WTC11 (cell line): ENCODE measurements around the gene AGBL4. TPM values are rescaled to one million over a fixed set of nuclear protein-coding genes. Genes with fewer than 3 reads are reported as not detected.
A peak's percentile ranks its signal among the peaks of the same experiment; 100 is the strongest.

ENCODE experiments used
- ATAC-seq: fragments of 200-7000 bp; cut with Tn5 transposase; 2 replicates; pipeline ENCODE4 v1.10.0; 2021; ENCODE audit warnings: mild to moderate bottlenecking, moderate library complexity
- CTCF ChIA-PET: fragments of 300-600 bp; sonication (Branson Sonifier 250); formaldehyde crosslinking; loops from one replicate; lab custom pipeline; 2021; ENCODE audit warnings: antibody characterized with exemption; lab: Charles Lee
- POLR2A ChIA-PET: fragments of 350-600 bp; sonication (Branson Sonifier 250); formaldehyde crosslinking; loops from one replicate; lab custom pipeline; 2021; ENCODE audit warnings: antibody characterized with exemption; lab: Charles Lee
- DNase-seq: peaks from one replicate; pipeline ENCODE4 v3.0.0; 2021; ENCODE audit warnings: low spot score
- H3K27ac Mint-ChIP-seq: 2 replicates; pipeline ENCODE4 v1.8.0; 2021; ENCODE audit warnings: mixed read lengths
- H3K27me3 Mint-ChIP-seq: 2 replicates; pipeline ENCODE4 v1.8.0; 2021; ENCODE audit warnings: low read depth, mild to moderate bottlenecking, moderate library complexity, mixed read lengths
- H3K36me3 Mint-ChIP-seq: 2 replicates; pipeline ENCODE4 v1.8.0; 2021; ENCODE audit warnings: mixed read lengths
- H3K4me1 Mint-ChIP-seq: 2 replicates; pipeline ENCODE4 v1.8.0; 2022; ENCODE audit warnings: mixed read lengths
- H3K4me3 Mint-ChIP-seq: 2 replicates; pipeline ENCODE4 v1.8.0; 2021; ENCODE audit warnings: mild to moderate bottlenecking, moderate library complexity, mixed read lengths
- H3K9me3 Mint-ChIP-seq: 2 replicates; pipeline ENCODE4 v1.8.0; 2021; ENCODE audit warnings: mixed read lengths
- ATF6 ChIP-seq: sonication (generic); formaldehyde crosslinking; IDR thresholded peaks from 2 replicates; pipeline ENCODE4 v1.8.1; 2023; ENCODE audit warnings: mild to moderate bottlenecking, missing genetic modification reagents
- CREM ChIP-seq: sonication (generic); formaldehyde crosslinking; IDR thresholded peaks from 2 replicates; pipeline ENCODE4 v1.8.1; 2022; ENCODE audit warnings: mild to moderate bottlenecking, missing genetic modification reagents, moderate library complexity
- FOXJ3 ChIP-seq: sonication (generic); formaldehyde crosslinking; IDR thresholded peaks from 2 replicates; pipeline ENCODE4 v1.9.0; 2021; ENCODE audit warnings: missing genetic modification reagents, mild to moderate bottlenecking, borderline replicate concordance
- FOXP4 ChIP-seq: sonication (generic); formaldehyde crosslinking; IDR thresholded peaks from 2 replicates; pipeline ENCODE4 v1.8.0; 2022; ENCODE audit warnings: mild to moderate bottlenecking, missing genetic modification reagents
- HMGA2 ChIP-seq: fragments of 250-450 bp; sonication (Bioruptor Pico); IDR thresholded peaks from 2 replicates; pipeline ENCODE4 v1.4.0; 2021; ENCODE audit warnings: mild to moderate bottlenecking, moderate library complexity
- IRF2 ChIP-seq: sonication (generic); formaldehyde crosslinking; IDR thresholded peaks from 2 replicates; pipeline ENCODE4 v1.8.0; 2022; ENCODE audit warnings: low read depth, missing genetic modification reagents, borderline replicate concordance
- JAZF1 ChIP-seq: fragments of 250-450 bp; sonication (Bioruptor Pico); IDR thresholded peaks from 2 replicates; pipeline ENCODE4 v1.9.0; 2021; ENCODE audit warnings: moderate library complexity, mild to moderate bottlenecking, inconsistent platforms
- NFE2L1 ChIP-seq: sonication (generic); formaldehyde crosslinking; IDR thresholded peaks from 2 replicates; pipeline ENCODE4 v1.8.1; 2023; ENCODE audit warnings: missing genetic modification reagents
- NR1H2 ChIP-seq: sonication (generic); formaldehyde crosslinking; IDR thresholded peaks from 2 replicates; pipeline ENCODE4 v1.9.0; 2021; ENCODE audit warnings: mild to moderate bottlenecking, moderate library complexity, missing genetic modification reagents
- NR3C1 ChIP-seq: sonication (generic); formaldehyde crosslinking; conservative IDR thresholded peaks from 2 replicates; pipeline ENCODE4 v1.8.1; 2023; ENCODE audit warnings: low read depth, mild to moderate bottlenecking, missing genetic modification reagents
- OVOL2 ChIP-seq: fragments of 250-450 bp; sonication (Bioruptor Pico); IDR thresholded peaks from 2 replicates; pipeline ENCODE4 v1.9.0; 2021; ENCODE audit warnings: mild to moderate bottlenecking, borderline replicate concordance
- RELA ChIP-seq: sonication (generic); formaldehyde crosslinking; IDR thresholded peaks from 2 replicates; pipeline ENCODE4 v1.8.1; 2022; ENCODE audit warnings: missing genetic modification reagents, mild to moderate bottlenecking, borderline replicate concordance
- TP53 ChIP-seq: sonication (generic); formaldehyde crosslinking; IDR thresholded peaks from 2 replicates; pipeline ENCODE4 v1.8.1; 2023; ENCODE audit warnings: mild to moderate bottlenecking, missing genetic modification reagents
- USF2 ChIP-seq: sonication (generic); formaldehyde crosslinking; IDR thresholded peaks from 2 replicates; pipeline ENCODE4 v1.8.1; 2023; ENCODE audit warnings: mild to moderate bottlenecking, missing genetic modification reagents, moderate library complexity
- ZBTB21 ChIP-seq: sonication (generic); formaldehyde crosslinking; IDR thresholded peaks from 2 replicates; pipeline ENCODE4 v1.8.1; 2023; ENCODE audit warnings: mild to moderate bottlenecking, missing genetic modification reagents, borderline replicate concordance
- ZNF232 ChIP-seq: sonication (generic); formaldehyde crosslinking; IDR thresholded peaks from 2 replicates; pipeline ENCODE4 v1.8.0; 2022; ENCODE audit warnings: mild to moderate bottlenecking, missing genetic modification reagents
- ZNF416 ChIP-seq: fragments of 250-450 bp; sonication (Bioruptor Pico); IDR thresholded peaks from 2 replicates; pipeline ENCODE4 v1.9.0; 2021; ENCODE audit warnings: mild to moderate bottlenecking, inconsistent platforms
- ZNF423 ChIP-seq: fragments of 250-450 bp; sonication (Bioruptor Pico); IDR thresholded peaks from 2 replicates; pipeline ENCODE4 v2.1.2; 2022; ENCODE audit warnings: mild to moderate bottlenecking, moderate library complexity
- ZNF532 ChIP-seq: fragments of 250-450 bp; sonication (Bioruptor Pico); IDR thresholded peaks from 2 replicates; pipeline ENCODE4 v1.9.0; 2021; ENCODE audit warnings: mild to moderate bottlenecking, borderline replicate concordance
- total RNA-seq: library from RNA; stranded (reverse); gene quantifications from 3 replicates; pipeline ENCODE4 v1.2.3, GENCODE V29; 2021
- TF ChIP-seq, protein P1 (sequence below): sonication (generic); formaldehyde crosslinking; IDR thresholded peaks from 2 replicates; pipeline ENCODE4 v1.8.0; 2023; ENCODE audit warnings: missing genetic modification reagents
- TF ChIP-seq, protein P2 (sequence below): sonication (generic); formaldehyde crosslinking; IDR thresholded peaks from 2 replicates; pipeline ENCODE4 v1.8.1; 2023; ENCODE audit warnings: mild to moderate bottlenecking, missing genetic modification reagents, moderate library complexity

The AGBL4 gene
- total RNA-seq, 1 experiment from 2014 or later: 0.87 TPM

GRCh38 chr1:48784301-48784700 is 1239.5 kb downstream of the AGBL4 start:
- DNase-seq (no peak), ATAC-seq (no peak)
- Mint-ChIP-seq H3K4me3 (no peak overlapping the region), H3K4me1 (no peaks in the 10 kb centered on the region; the same call in 1 of the 2 replicates), H3K36me3 (no peaks in the 10 kb centered on the region), H3K9me3 (no peaks in the 10 kb centered on the region), H3K27ac (no peak overlapping the region), H3K27me3 (peaks cover 8% of the 10 kb centered on the region)
- TF ChIP-seq OVOL2 (CRISPR knock-in tag) (no peak), ZNF416 (CRISPR knock-in tag) (no peak), ZNF232 (CRISPR knock-in tag) (no peak), JAZF1 (CRISPR knock-in tag) (no peak), ZNF423 (CRISPR knock-in tag) (no peak), NR3C1 (no peak), IRF2 (no peak), NFE2L1 (CRISPR knock-in tag) (no peak), CREM (CRISPR knock-in tag) (no peak), FOXP4 (CRISPR knock-in tag) (no peak), RELA (no peak), ZNF532 (CRISPR knock-in tag) (no peak)
- TF ChIP-seq, protein P1, sequence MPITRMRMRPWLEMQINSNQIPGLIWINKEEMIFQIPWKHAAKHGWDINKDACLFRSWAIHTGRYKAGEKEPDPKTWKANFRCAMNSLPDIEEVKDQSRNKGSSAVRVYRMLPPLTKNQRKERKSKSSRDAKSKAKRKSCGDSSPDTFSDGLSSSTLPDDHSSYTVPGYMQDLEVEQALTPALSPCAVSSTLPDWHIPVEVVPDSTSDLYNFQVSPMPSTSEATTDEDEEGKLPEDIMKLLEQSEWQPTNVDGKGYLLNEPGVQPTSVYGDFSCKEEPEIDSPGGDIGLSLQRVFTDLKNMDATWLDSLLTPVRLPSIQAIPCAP (CRISPR knock-in tag): no peak
- ChIA-PET CTCF (no interaction called here), POLR2A (interaction anchor here (0.5 kb wide), 1 partner anchor 43 kb away, joined by 3 read pairs; no protein-coding TSS in a partner anchor)

- Mint-ChIP-seq H3K27ac (peak overlapping the region; percentile 33; the same call in 1 of the 2 replicates), H3K4me3 (peak overlapping the region; percentile 97), H3K36me3 (no peaks in the 10 kb centered on the region), H3K9me3 (no peaks in the 10 kb centered on the region), H3K27me3 (peaks cover 6% of the 10 kb centered on the region), H3K4me1 (peaks cover 10% of the 10 kb centered on the region)
- DNase-seq (no peak), ATAC-seq (peak; percentile 53)
- ChIA-PET CTCF (interaction anchor here (0.8 to 2.3 kb wide), 3 partner anchors 40 to 205 kb away, joined by 4 to 6 read pairs (median 5); no protein-coding TSS in a partner anchor), POLR2A (interaction anchor here (1.3 kb wide), 1 partner anchor 205 kb away, joined by 3 read pairs; no protein-coding TSS in a partner anchor)
- TF ChIP-seq ZBTB21 (no peak), FOXJ3 (CRISPR knock-in tag) (no peak), ATF6 (CRISPR knock-in tag) (no peak), HMGA2 (no peak), NR1H2 (CRISPR knock-in tag) (no peak), USF2 (CRISPR knock-in tag) (no peak), CREM (CRISPR knock-in tag) (no peak), TP53 (CRISPR knock-in tag) (no peak)
- TF ChIP-seq, protein P2, sequence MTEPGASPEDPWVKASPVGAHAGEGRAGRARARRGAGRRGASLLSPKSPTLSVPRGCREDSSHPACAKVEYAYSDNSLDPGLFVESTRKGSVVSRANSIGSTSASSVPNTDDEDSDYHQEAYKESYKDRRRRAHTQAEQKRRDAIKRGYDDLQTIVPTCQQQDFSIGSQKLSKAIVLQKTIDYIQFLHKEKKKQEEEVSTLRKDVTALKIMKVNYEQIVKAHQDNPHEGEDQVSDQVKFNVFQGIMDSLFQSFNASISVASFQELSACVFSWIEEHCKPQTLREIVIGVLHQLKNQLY (CRISPR knock-in tag): no peak
These were observed 1246.4 kb downstream of the AGBL4 start for GRCh38 chr1:48777219-48777895.
